Suprapubic skin (tissue), 4 donors: Measurements from ENCODE around the gene RPIA.

Experiments
- EP300 ChIP-seq: sonication (generic); formaldehyde crosslinking; IDR thresholded peaks from one replicate; pipeline ENCODE4 v1.6.1; 2017; ENCODE audit warnings: antibody characterized with exemption
- POLR2A ChIP-seq, 2 donors: fragments of 450-650 bp; IDR thresholded peaks; one replicate each; pipeline ENCODE4 v1.6.1; 2017; ENCODE audit warnings: antibody characterized with exemption in 2 of 2, mild to moderate bottlenecking in 2 of 2, moderate library complexity in 2 of 2
- POLR2AphosphoS5 ChIP-seq, 3 donors: sonication (generic); formaldehyde crosslinking; IDR thresholded peaks; one replicate each; pipeline ENCODE4 v1.6.1; 2017; ENCODE audit warnings: antibody characterized with exemption in 3 of 3
- TF ChIP-seq, protein P1 (sequence below), 2 donors: fragments of 200-600 bp in 1 of 2; fragments of 450-650 bp in 1 of 2; sonication (generic) in 1 of 2; IDR thresholded peaks; one replicate each; pipeline ENCODE4 v1.5.1; 2016 to 2019; ENCODE audit warnings: antibody characterized with exemption in 2 of 2, mild to moderate bottlenecking in 1 of 2, moderate library complexity in 1 of 2

- TF ChIP-seq, protein P1, sequence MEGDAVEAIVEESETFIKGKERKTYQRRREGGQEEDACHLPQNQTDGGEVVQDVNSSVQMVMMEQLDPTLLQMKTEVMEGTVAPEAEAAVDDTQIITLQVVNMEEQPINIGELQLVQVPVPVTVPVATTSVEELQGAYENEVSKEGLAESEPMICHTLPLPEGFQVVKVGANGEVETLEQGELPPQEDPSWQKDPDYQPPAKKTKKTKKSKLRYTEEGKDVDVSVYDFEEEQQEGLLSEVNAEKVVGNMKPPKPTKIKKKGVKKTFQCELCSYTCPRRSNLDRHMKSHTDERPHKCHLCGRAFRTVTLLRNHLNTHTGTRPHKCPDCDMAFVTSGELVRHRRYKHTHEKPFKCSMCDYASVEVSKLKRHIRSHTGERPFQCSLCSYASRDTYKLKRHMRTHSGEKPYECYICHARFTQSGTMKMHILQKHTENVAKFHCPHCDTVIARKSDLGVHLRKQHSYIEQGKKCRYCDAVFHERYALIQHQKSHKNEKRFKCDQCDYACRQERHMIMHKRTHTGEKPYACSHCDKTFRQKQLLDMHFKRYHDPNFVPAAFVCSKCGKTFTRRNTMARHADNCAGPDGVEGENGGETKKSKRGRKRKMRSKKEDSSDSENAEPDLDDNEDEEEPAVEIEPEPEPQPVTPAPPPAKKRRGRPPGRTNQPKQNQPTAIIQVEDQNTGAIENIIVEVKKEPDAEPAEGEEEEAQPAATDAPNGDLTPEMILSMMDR (IDR thresholded peaks at IDR 0.05), result no peak
- TF ChIP-seq POLR2AphosphoS5 (IDR thresholded peaks at IDR 0.05) (no peak), POLR2A (IDR thresholded peaks at IDR 0.05) (no peak), EP300 (no peak)
Observed at GRCh38 chr2:88714667-88715066, 23.2 kb downstream of the RPIA start.
